T-helper 2 cell treated with Interferon-gamma antibody and Interleukin-4, amounts not matched to agents 100 ng/mL and 5 ng/mL, for 36 hours (primary cell): Measurements from ENCODE around the gene AOPEP. TPM values are rescaled to one million over a fixed set of nuclear protein-coding genes. Genes with fewer than 3 reads are reported as not detected.
"Not testable (repeated sequence)": the region's sequence is repeated elsewhere in the genome, so short reads cannot be mapped to it uniquely, and the experiment has no call there.

Experiments
- intact Hi-C: fragments of 100-400 bp; cut with micrococcal nuclease; formaldehyde crosslinking; loops from one replicate; pipeline ENCODE4 v1.15.1; 2023
- total RNA-seq: library from RNA; stranded (reverse); gene quantifications from 2 replicates; pipeline ENCODE4 v1.2.3, GENCODE V29; 2022

AOPEP gene
- total RNA-seq, 1 donor from 2014 or later = 14.1 TPM

DNA sequence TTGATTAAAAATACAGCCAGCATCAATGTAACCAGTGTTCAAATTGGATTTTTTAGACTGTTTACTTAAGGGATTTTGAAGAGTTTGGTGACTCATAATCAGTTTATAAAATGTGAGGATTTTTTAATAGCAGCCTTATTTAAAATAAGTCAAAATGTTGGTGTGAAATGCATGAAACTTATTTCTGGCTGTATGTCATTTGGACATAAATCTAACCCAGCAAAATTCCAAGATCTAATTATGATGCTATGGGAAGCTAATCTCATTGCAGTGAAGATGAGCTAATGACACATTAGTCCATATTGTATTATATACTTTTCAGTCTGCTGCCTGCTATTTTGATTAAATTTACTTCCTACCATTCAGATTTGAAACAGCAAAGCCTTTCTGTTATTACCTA, 140.3 kb downstream of the AOPEP start:
- intact Hi-C loops = no loop called here

DNA sequence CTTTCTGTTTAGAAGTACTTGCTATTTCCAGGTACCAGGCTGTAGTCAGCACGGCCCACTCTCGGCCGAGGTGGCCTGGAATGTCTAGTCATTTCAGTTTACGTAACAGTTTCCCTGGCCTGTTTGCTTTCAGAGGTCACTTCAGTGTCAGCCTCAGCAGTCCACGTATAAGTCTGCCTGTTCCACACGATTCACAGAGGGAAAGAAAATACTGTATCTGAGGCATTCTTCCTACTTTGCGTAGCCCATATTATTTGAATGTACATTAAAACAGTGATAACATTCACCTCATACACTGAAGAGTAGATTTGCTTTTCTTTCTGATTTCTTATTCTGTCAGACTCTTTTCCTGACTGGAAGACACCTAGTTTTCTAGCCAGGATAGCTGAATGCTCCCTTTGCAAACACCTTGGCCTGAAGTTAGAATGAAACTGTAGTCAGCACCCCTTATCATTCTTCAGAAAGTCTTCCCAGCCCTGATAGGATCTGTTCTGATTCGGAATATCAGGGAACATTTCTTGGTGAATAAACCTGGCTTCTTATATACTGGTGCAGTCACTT, 140.9 kb downstream of the AOPEP start:
- intact Hi-C loops = no loop called here

DNA sequence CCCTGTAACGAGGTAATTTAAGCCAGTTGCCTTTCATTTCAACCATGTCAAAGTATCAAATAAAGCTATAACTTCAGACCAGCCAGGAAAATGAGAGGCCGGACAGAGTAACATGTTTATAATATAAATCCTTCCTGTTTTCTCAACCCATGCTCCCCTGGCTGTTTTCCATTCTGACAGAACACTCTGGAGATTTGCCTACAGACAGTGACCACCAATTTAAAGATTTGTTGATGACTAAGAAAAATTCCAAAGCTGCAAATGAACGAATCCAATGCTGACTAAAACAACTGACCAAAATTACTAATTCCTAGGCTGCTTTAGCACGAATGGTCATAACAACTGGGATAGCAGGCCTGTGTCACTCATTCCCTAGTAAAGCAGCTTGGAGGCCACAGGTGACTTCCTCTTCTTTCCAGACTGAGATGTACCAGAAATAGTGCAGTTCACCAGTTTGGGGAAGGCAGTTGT, 141.4 kb downstream of the AOPEP start:
- intact Hi-C loops = no loop called here

DNA sequence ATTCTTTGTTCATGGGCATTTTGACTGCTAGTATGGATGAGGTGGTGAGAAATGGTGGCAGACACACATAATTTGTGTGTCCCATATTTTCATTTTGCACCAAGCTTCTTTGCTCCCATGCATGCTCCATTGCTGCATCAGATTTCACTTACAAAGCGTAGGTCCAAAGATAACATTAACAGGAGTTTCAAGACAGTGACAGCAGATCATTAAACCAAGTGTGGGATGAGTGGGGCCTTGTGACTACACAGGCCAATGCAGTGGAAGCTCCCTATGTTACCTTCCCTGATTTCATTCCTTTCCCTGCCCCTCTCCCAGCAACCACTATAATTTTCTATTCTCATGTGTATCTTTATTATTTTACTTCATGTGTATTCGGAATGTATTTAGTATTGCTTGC, 142.0 kb downstream of the AOPEP start:
- intact Hi-C loops = no loop called here

DNA sequence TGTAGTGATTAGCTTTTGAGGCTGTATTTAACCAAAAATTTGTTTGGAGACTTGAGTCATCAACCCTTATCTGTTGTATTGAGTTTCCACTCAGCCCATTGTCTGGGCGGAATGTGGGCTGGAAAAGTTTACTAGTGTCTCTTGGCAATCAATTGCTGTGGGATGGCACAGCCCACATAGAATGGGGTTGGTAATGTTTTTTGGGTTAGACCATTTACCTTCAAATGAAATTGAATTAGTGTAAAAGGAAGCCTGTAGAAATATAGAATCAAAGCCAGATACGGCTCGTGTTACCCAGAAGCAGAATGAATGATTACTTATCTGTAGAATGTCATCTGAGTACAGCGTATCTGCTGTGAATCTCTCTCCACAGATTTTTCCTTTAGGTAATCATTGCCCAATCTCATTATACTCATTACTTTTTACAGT, 142.9 kb downstream of the AOPEP start:
- intact Hi-C loops = no loop called here

DNA sequence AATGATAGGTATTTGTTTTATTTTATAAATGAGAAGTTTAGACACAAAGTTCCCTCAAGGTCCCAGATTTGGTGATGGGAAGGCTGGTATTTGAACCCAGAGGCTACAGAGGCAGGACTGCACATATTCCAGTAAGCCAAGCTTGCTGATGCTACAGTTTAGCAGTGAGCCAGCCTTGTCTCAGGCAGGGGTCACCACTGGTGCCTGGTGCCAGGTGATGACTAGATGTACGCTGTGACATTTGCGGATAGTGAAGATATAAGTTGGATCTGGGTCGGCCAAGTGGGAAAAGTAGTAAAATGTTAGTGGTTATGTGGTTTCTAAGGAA, 143.9 kb downstream of the AOPEP start:
- intact Hi-C loops = no loop called here

DNA sequence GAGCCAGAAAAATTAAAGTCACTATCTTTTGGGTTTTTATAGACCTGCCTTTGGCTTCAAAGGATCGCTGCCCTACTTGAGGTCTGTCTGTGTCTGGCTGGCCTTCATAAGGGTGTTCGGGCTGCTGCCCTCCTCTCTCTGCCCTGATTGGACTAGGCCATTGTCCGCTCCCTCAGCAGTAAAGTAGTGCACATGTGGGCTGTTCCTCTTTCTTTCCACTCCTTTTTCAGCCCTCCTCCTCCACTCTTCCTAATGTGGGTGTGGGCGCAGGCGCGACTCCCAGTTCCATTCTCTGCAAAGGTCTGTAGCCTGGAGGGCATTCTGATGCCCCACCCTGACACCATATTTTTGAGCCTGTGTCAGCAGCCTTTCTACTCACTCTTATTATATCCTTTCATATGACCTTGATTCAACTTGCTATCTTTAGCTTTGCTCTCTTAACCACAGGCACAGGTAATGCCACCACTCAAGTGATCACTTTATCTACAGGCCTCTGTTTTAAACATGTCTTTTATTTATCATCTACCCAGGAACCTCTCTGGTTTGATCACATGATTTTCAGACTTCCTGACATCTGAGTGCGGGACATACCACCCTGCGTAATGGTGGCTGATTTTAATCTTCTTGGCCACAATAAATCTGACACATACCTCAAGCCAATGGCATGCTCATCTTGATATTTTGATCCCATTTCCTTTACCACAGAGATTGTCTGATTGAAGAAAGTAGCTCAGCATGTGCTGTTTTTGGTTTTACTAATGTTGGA, 144.5 kb downstream of the AOPEP start:
- intact Hi-C loops = loop anchor here (1.0 kb wide), 1 partner anchor 10 kb away; no protein-coding TSS in a partner anchor

DNA sequence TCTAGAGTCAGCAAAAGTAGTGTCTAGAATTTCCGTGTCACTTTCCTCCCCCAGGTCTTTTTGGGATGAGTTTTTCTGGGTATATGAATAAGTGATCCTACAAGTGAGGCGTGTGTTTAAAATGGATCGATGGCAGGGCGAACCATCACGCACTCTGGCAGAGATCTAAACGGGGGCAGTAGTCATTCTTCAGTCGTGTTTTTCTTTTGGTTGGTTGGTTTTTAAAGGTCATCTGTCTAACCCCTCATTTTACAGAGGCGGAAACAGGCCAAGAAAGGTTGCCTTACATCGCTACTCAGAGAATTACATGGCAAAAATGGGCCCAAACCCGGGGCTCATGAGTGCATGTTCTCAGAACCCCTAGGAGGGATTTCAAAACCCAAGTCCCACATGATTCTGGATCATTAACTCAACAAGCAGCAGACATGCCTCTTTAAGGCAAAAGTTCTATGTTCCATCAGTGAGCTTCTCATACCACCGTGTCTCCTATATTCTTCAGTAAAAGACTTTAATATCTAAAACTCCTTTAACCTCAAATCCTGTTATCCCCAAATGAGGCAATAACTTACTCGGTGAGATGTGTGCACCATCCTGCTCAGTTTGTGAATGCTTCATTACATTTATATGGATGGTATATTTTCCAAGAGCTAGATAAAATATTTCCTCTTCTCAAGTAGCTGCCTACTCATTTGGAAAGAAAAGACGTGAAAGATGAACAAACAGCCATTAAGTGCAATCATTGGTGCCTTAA, 145.8 kb downstream of the AOPEP start:
- intact Hi-C loops = no loop called here

DNA sequence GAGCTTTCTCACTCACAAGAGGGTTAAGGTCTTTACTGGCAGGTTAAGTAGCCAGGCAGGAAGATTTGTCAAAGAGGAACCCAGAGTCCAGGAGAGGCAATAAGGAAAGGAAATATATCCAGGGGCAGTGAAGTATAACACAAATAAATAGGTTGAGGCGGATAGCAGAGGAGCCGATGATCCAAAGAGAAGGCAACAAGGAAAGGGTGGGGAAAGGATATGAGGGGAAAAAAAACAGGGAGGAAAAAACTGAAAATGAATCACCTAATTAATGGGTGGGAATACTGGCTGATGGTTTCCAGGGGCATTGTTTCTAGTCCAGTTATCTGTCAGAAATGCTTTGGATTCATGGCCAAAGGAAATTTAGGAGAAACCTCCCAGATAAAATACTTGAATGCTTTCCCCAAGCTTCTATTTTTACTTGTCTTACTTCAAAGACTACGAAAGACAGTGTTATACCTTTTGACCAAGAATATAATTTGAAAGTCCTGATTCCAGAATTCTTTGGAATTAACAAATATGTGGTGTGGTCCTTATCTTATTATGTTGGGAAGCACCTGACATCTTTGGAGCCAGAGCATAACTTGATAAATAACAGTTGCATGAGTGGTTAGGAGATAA, 146.5 kb downstream of the AOPEP start:
- intact Hi-C loops = no loop called here

DNA sequence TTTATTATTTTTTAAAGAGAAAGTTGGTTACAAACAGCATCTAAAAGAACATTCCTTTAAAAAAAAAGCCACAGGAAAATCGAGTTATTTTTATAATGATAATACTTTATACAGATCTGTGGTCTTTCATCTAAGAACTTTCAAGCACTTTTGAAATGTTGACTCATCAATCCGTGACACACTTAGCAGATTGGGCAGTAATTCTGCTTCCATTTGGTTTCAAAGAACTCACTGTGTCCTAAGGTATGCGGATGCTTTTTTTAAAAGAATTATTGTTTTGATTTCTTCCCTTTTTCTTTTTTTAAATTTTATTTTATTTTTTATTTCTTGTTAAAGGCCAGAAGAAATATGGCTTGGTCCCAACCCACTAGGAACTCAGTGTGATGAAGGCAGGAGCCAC, 147.8 kb downstream of the AOPEP start:
- intact Hi-C loops = no loop called here

DNA sequence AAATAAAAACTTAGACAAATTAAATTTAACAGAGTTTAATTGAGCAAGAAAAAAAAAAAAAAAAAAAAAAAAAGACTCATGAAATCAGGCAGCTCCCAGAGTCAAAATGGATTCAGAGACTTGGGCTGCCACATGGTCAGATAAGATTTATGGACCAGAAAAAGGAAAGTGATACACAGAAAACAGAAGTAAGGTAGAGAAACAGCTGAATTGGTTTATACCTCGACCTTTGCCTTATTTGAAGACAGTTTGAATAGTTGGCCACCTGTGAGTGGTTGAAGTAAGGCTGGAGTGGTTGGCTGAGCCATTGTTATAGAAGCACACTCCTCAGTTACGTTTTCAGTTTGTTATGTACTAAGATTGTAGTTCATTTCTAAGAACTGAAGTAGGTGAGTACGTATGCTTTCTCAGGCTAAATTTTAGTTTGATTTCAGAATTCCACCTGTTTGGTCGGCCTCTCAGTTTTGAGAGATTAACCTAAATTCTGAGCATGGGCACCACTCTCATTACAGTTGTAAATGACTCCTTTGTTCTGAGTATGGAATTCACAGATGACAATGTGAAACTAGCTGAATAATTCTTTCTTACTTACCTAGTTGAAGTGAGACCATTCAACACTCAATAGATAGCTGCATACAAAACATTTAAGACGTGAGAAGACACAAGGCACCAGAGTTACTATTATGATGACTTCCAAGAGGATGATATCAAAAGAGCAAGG, 149.0 kb downstream of the AOPEP start:
- intact Hi-C loops = no loop called here

DNA sequence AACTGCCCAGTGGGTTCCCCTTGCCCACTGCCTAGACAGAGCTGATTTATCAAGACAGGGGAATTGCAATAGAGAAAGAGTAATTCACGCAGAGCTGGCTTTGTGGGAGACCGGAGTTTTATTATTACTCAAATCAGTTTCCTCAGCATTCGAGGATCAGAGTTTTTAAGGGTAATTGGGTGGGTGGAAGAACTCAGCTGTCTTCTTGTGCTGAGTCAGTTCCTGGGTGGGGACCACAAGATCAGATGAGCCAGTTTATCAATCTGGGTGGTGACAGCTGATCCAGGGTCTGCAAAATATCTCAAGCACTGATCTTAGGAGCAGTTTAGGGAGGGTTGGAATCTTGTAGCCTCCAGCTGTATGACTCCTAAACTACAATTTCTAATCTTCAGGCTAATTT, 152.3 kb downstream of the AOPEP start:
- intact Hi-C loops = not testable (repeated sequence)

DNA sequence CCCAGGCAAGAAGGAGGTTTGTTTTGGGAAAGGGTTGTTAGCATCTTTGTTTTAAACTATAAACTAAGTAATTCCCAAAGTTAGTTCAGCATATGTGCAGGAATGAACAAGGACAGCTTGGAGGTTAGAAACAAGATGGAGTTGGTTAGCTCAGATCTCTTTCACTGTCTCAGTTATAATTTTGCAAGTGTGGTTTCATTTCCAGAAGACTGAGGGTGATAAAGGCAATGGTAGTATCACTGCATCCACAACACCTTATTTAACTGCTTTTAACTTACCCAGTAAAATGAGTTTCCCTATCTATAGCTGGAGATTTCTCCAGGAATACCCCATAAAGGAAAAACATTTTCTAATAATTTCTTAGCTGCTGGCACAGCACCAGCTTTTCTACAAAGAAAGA, 152.7 kb downstream of the AOPEP start:
- intact Hi-C loops = no loop called here

DNA sequence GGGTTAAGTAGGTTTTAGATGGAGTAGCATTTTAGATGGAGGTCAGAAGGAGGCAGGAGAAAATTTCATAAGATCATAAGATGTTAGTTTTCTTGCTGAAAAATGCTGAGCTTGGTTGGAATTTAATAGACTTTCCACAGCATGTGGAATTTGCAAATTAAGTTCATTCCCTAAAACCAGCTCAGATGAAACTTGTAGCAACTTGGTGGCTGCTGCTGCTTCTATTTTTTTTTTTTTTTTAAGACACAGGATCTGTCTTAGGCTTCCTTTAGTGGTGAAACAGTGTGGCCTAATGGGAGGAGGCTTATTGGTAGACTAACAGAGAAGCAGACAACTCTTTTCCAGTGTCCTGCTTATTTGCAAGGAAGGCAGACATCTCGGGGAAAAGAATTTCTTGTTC, 154.5 kb downstream of the AOPEP start:
- intact Hi-C loops = no loop called here

DNA sequence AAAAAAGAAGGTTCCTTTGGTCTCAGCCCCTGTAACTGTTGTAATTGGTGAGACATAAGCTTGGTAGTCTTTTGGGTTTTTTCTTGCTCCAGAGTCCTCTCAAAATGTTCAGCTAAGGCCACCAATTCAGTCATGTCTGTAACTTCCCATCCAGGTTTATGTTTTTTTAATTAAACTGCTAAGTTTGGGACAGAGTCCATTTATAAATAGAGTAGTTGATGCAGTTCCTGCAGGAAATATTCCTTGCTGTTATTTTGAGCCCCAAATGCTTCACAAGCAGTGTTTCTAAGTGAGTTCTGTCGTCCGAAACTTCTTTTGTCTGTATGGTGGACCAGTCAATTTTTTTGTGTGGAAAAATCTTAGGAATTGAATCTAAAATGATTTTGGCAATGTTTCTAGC, 155.0 kb downstream of the AOPEP start:
- intact Hi-C loops = no loop called here

DNA sequence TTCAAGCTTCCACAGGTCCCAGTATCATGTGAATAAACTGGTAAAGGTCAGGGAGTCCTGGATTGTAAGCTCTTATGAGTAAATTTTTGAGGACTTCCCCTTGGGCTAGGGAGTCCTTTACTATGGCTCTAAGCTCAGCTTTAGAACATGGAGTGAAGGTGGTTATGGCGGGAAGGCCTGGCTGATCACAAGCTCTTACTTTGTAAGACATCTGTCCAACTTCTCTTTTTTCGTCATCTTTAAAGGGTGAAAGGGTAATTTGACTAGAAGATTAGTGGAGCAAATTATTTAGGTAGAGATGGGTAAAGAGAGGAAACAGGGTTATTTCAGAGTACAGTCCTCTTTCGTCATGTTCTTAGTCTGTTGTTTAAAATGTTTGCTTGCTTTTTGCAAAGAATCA, 155.4 kb downstream of the AOPEP start:
- intact Hi-C loops = no loop called here

DNA sequence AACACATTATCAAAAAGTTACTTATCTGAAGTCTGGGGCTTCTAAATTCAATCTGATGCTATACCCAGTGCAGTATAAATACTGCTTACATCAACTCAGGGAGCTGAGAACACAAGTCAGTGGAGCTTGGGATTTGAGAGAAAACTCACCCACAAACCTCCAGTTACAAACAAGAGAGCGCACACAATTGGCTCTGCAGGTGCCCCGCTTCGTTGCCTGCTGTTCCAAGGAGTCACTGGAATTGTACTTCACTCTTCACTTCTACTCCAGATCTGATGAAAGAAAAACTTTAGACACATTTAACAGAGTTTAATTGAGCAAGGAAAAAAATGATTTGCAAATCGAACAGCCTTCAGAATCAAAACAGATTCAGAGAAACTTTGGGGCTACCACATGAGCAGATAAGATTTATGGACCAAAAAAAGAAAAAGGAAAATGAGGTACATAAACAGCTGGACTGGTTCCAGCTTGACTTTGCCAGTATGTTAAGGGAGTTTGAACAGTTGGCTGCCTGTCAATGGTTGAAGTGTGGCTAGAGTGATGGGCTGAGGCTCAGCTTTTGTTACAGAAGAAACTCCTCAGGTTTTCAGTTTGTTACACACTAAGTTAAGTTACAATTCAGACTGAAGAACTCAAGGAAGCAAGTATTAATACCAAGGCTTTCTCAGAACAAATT, 156.6 kb downstream of the AOPEP start:
- intact Hi-C loops = no loop called here

DNA sequence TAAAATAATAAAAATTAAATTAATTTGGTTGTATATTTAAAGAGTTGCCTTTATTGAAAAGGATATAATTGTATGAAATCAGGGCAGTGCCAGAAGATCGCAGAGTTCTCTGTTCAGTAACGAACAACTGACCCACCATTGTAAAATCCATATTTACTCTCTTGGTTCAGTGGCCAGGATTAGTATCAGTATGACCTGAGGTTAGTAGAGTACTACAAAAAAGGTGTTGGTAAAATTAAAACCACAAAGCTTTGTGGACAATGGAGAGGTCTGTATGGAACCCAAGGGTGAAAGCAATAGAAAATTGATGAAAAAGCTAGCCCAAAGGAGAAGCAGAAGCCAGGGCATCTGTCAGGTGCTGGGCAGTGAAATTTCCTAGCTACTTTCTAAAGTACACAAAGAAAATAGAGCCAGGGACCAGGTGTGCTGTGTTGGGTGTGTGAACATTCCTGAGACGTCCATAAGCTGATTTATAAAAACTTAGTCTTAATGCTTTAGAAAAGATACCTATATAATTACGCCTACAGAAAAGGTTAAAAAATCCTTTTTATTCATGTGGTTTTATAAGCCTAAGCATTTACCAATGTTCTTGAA, 159.5 kb downstream of the AOPEP start:
- intact Hi-C loops = no loop called here

DNA sequence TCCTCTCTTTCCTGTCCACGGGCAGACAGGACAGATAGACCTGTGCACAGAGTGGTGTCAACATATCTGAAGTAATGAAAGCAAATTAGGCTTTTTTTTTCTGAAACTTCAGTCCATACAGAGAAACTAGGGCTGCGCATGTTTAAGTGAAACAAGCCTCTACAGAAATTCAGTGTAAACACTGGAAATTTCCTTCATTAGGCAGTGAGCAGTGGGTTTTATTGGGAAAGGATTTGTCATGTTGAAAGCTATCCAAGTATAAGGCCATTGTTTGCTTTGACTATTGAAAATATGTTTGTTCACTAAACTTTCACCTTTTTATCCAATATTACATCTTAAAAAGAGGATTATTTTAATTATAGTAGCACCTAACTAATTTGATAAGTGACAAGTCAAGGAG, 161.2 kb downstream of the AOPEP start:
- intact Hi-C loops = no loop called here

DNA sequence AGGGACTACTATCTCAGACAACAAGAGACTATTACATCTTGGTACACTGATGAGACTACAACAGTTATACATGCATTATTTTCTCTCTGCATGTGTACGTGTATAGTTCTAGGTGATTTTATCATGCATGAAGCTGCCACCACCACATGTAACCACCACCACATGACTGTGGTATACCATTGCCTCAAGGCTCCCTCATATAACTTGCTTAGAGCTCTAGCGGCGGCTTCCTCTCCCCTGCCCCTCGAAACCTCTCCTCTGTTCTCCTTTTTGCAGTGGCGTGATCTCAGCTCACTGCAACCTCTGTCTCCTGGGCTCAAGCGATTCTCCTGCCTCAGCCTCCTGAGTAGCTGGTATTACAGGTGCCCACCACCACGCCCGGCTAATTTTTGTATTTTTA, 162.3 kb downstream of the AOPEP start:
- intact Hi-C loops = no loop called here

DNA sequence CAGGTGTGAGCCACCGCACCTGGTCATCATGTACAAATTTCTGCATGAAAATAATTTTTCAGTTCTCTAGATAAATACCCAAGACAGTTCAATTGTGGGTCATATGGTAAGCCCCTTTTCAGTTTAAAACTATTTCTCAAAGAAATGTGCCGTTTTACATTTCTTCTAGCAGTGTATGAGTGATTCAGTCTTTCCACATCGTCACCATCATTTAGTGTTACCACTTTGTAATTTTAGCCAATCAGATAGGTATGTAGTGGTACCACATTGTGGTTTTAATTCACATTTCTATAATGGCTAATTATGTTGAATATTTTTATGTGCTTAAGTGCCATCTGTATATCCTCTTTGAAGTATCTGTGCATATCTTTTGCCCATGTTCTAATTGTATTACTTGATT, 163.1 kb downstream of the AOPEP start:
- intact Hi-C loops = no loop called here
